Measurements from ENCODE around the gene INHBB. TPM values are rescaled to one million over a fixed set of nuclear protein-coding genes. Genes with fewer than 3 reads are reported as not detected.
A peak's percentile ranks its signal among the peaks of the same experiment; 100 is the strongest.

INHBB gene
- total and polyA plus RNA-seq, 4 experiments from 2014 or later = not detected

- no peaks in the 10 kb centered on the region for H3K9me3 Mint-ChIP-seq
- no peak overlapping the region for H3K4me3 Mint-ChIP-seq
- no peak overlapping the region for H3K27ac Mint-ChIP-seq
- no peak overlapping the region for H3K27ac ChIP-seq (ENCODE audit: low read depth, low read length)
- H3K4me1 ChIP-seq (ENCODE audit: insufficient read depth, low read length) = peaks cover 15% of the 10 kb centered on the region
- no peaks in the 10 kb centered on the region for H3K27me3 ChIP-seq (ENCODE audit: insufficient read depth, low read length)
- peaks cover 4 to 13% (median 11%) of the 10 kb centered on the region in 4 donors for H3K4me1 Mint-ChIP-seq
- H3K27me3 Mint-ChIP-seq = peaks cover 25 to 38% of the 10 kb centered on the region in 2 donors
- no peak overlapping the region for H3K4me3 ChIP-seq (ENCODE audit: low read length in 2 of 2)
- intact Hi-C loops (cut with micrococcal nuclease) = no loop called here
- no peaks in the 10 kb centered on the region for H3K36me3 Mint-ChIP-seq
- CTCF ChIA-PET (ENCODE audit: partially characterized antibody) = no interaction called here
- no peak for DNase-seq
- no peaks in the 10 kb centered on the region for H3K9me3 ChIP-seq (ENCODE audit: control insufficient read depth in 1 of 2, low read length in 2 of 2)
- POLR2A ChIA-PET (ENCODE audit: partially characterized antibody) = no interaction called here
- H3K36me3 ChIP-seq (ENCODE audit: insufficient read depth, low read length) = no peaks in the 10 kb centered on the region
Observed at GRCh38 chr2:120350080-120350479, 4.1 kb downstream of the INHBB start.

DNA sequence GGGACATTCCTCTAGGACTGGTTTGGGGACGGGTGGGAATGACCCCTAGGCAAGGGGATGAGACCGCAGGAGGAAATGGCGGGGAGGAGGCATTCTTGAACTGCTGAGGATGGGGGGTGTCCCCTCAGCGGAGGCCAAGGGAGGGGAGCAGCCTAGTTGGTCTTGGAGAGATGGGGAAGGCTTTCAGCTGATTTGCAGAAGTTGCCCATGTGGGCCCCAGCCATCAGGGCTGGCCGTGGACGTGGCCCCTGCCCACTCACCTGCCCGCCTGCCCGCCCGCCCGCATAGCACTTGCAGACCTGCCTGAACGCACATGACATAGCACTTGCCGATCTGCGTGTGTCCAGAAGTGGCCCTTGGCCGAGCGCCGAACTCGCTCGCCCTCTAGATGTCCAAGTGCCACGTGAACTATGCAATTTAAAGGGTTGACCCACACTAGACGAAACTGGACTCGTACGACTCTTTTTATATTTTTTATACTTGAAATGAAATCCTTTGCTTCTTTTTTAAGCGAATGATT lies 4.9 kb downstream of the INHBB start:
- CTCF ChIA-PET (ENCODE audit: partially characterized antibody) = no interaction called here

DNA sequence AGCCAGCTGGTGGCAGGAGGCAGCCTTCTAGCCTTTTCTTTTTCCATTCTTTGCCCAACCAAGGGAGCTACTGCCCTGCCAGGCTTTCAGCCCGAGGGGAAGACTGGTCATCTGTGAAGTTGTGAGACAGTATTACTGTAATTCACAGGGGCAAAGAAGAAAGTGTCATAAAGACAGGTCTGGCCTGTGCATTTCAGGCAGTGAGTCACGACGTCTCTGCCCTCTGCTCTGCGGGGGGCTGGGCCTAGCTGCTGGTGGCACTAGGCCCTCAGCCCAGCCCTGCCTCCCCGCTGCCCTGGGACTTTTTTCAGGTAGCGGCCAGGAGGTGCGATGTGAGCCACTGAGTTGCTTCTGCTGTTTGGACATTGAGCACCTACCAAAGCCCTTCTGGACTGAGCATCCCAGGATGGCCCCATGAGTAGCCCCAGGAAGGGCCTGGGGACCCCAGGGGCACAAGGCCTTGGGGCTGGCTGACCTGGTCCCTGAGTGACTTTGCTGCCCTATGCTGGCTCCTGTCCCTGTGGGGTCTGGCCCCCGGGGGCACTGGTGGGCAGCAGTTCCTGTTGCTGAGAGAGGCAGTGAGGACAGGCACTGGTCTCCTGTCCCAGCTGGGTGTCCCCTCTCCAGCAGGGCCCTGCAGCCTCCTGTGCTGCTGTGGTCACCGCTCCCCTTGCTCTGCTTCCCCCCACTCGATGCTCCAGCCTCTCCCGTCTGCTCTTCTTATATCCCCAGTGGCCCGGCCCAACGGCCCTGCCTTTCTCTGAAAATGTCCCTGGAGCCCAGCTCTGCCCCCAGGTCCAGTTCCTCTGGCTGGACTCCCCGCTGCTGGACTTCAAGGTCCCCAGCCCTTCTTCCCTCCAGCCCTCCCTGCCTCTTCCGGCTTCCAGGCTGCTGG lies 7.0 kb downstream of the INHBB start:
- no peak overlapping the region for H3K4me3 ChIP-seq (ENCODE audit: low read length in 2 of 2)
- H3K27ac ChIP-seq (ENCODE audit: low read depth, low read length) = no peak overlapping the region
- no peaks in the 10 kb centered on the region for H3K27me3 ChIP-seq (ENCODE audit: insufficient read depth, low read length)
- Mint-ChIP-seq H3K9me3 (no peaks in the 10 kb centered on the region), H3K36me3 (no peaks in the 10 kb centered on the region), H3K27ac (no peak overlapping the region), H3K27me3 (peaks cover 13 to 30% of the 10 kb centered on the region in 2 donors), H3K4me3 (no peak overlapping the region), H3K4me1 (peaks cover 0 to under 1% (median 0%) of the 10 kb centered on the region in 4 donors)
- no peaks in the 10 kb centered on the region for H3K9me3 ChIP-seq (ENCODE audit: control insufficient read depth in 1 of 2, low read length in 2 of 2)
- H3K4me1 ChIP-seq (ENCODE audit: insufficient read depth, low read length) = no peaks in the 10 kb centered on the region
- intact Hi-C loops (cut with micrococcal nuclease) = no loop called here
- no peaks in the 10 kb centered on the region for H3K36me3 ChIP-seq (ENCODE audit: insufficient read depth, low read length)
- DNase-seq = peak in 1 of 5 donors; percentile 8
- CTCF ChIA-PET (ENCODE audit: partially characterized antibody) = no interaction called here
- POLR2A ChIA-PET (ENCODE audit: partially characterized antibody) = no interaction called here

More for the DNA sequence above, 4.9 kb downstream of the INHBB start:
- no peak overlapping the region for H3K27ac ChIP-seq (ENCODE audit: low read depth, low read length)
- no peaks in the 10 kb centered on the region for H3K9me3 Mint-ChIP-seq
- H3K4me3 Mint-ChIP-seq = no peak overlapping the region
- H3K36me3 Mint-ChIP-seq = no peaks in the 10 kb centered on the region
- no peak overlapping the region for H3K4me3 ChIP-seq (ENCODE audit: low read length in 2 of 2)
- no peaks in the 10 kb centered on the region for H3K9me3 ChIP-seq (ENCODE audit: control insufficient read depth in 1 of 2, low read length in 2 of 2)
- POLR2A ChIA-PET (ENCODE audit: partially characterized antibody) = no interaction called here
- H3K27me3 ChIP-seq (ENCODE audit: insufficient read depth, low read length) = no peaks in the 10 kb centered on the region
- no peak overlapping the region for H3K27ac Mint-ChIP-seq
- H3K4me1 ChIP-seq (ENCODE audit: insufficient read depth, low read length) = peaks cover 15% of the 10 kb centered on the region
- intact Hi-C loops (cut with micrococcal nuclease) = no loop called here
- H3K36me3 ChIP-seq (ENCODE audit: insufficient read depth, low read length) = no peaks in the 10 kb centered on the region
- peak in 1 of 5 donors; percentile 12 for DNase-seq
- peaks cover 25 to 39% of the 10 kb centered on the region in 2 donors for H3K27me3 Mint-ChIP-seq
- H3K4me1 Mint-ChIP-seq = peaks cover 4 to 13% (median 11%) of the 10 kb centered on the region in 4 donors

DNA sequence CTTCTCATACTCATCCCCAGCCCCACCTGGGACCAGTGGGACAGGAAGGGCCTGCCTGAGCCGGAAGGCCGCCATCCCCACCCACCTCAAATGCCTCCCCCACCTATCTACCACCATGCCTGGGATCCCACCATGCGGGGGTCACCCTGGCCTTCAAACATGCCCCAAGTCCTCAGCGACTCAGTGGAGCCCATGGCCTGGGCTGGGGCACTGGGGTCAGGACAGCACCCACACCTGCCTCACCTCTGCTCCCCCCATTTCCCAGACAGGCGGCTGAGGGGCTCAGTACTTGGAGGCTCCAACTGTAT lies 7.6 kb downstream of the INHBB start:
- CTCF ChIA-PET (ENCODE audit: partially characterized antibody) = no interaction called here
- no peak overlapping the region for H3K4me3 Mint-ChIP-seq
- H3K4me1 Mint-ChIP-seq = no peaks in the 10 kb centered on the region
- Histone ChIP-seq H3K27ac (ENCODE audit: low read depth, low read length) (no peak overlapping the region), H3K27me3 (ENCODE audit: insufficient read depth, low read length) (no peaks in the 10 kb centered on the region), H3K4me3 (ENCODE audit: low read length in 2 of 2) (no peak overlapping the region), H3K36me3 (ENCODE audit: insufficient read depth, low read length) (no peaks in the 10 kb centered on the region), H3K4me1 (ENCODE audit: insufficient read depth, low read length) (no peaks in the 10 kb centered on the region), H3K9me3 (ENCODE audit: control insufficient read depth in 1 of 2, low read length in 2 of 2) (no peaks in the 10 kb centered on the region)
- no peaks in the 10 kb centered on the region for H3K36me3 Mint-ChIP-seq
- peak in 1 of 5 donors; percentile 4 for DNase-seq
- peaks cover 13 to 29% of the 10 kb centered on the region in 2 donors for H3K27me3 Mint-ChIP-seq
- H3K9me3 Mint-ChIP-seq = no peaks in the 10 kb centered on the region
- POLR2A ChIA-PET (ENCODE audit: partially characterized antibody) = no interaction called here
- intact Hi-C loops (cut with micrococcal nuclease) = no loop called here
- H3K27ac Mint-ChIP-seq = no peak overlapping the region

DNA sequence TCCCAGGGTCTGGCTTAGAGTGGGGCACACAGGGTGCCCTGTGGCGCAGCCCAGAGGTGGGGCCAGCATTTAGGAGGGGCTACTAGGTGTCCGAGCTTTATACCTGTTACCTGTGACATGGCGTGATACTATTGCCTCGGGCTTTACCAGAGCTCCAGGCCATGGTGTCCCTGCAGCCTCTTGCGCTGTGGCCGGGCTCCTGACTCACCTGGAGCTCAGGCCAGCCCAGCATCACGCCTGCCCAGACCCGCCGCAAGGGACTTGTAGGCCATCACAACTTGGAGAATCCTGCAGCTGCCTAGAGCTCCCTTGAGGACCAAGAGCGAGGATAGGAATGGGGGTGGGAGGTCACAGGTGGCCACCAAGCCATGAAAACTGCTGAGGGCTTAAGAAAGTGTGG lies 8.0 kb downstream of the INHBB start:
- H3K36me3 Mint-ChIP-seq = no peaks in the 10 kb centered on the region
- Histone ChIP-seq H3K27me3 (ENCODE audit: insufficient read depth, low read length) (no peaks in the 10 kb centered on the region), H3K27ac (ENCODE audit: low read depth, low read length) (no peak overlapping the region), H3K4me1 (ENCODE audit: insufficient read depth, low read length) (no peaks in the 10 kb centered on the region), H3K4me3 (ENCODE audit: low read length in 2 of 2) (no peak overlapping the region), H3K9me3 (ENCODE audit: control insufficient read depth in 1 of 2, low read length in 2 of 2) (no peaks in the 10 kb centered on the region), H3K36me3 (ENCODE audit: insufficient read depth, low read length) (no peaks in the 10 kb centered on the region)
- no peaks in the 10 kb centered on the region for H3K9me3 Mint-ChIP-seq
- CTCF ChIA-PET (ENCODE audit: partially characterized antibody) = no interaction called here
- H3K4me3 Mint-ChIP-seq = no peak overlapping the region
- POLR2A ChIA-PET (ENCODE audit: partially characterized antibody) = no interaction called here
- H3K27ac Mint-ChIP-seq = no peak overlapping the region
- intact Hi-C loops (cut with micrococcal nuclease) = no loop called here
- no peak for DNase-seq
- no peaks in the 10 kb centered on the region for H3K4me1 Mint-ChIP-seq
- H3K27me3 Mint-ChIP-seq = peaks cover 9 to 28% of the 10 kb centered on the region in 2 donors

- peak in 1 of 5 donors; percentile 3 for DNase-seq
- intact Hi-C loops (cut with micrococcal nuclease) = no loop called here
- no peak overlapping the region for H3K4me3 ChIP-seq (ENCODE audit: low read length in 2 of 2)
- CTCF ChIA-PET (ENCODE audit: partially characterized antibody) = no interaction called here
- no peaks in the 10 kb centered on the region for H3K4me1 Mint-ChIP-seq
- H3K27me3 Mint-ChIP-seq = peaks cover 6 to 27% of the 10 kb centered on the region in 2 donors
- no peaks in the 10 kb centered on the region for H3K9me3 Mint-ChIP-seq
- POLR2A ChIA-PET (ENCODE audit: partially characterized antibody) = no interaction called here
- no peaks in the 10 kb centered on the region for H3K36me3 Mint-ChIP-seq
- H3K4me1 ChIP-seq (ENCODE audit: insufficient read depth, low read length) = no peaks in the 10 kb centered on the region
- H3K4me3 Mint-ChIP-seq = no peak overlapping the region
- H3K9me3 ChIP-seq (ENCODE audit: control insufficient read depth in 1 of 2, low read length in 2 of 2) = no peaks in the 10 kb centered on the region
- H3K27me3 ChIP-seq (ENCODE audit: insufficient read depth, low read length) = no peaks in the 10 kb centered on the region
- H3K27ac Mint-ChIP-seq = no peak overlapping the region
- no peaks in the 10 kb centered on the region for H3K36me3 ChIP-seq (ENCODE audit: insufficient read depth, low read length)
- H3K27ac ChIP-seq (ENCODE audit: low read depth, low read length) = no peak overlapping the region
Observed at GRCh38 chr2:120354467-120354866, 8.5 kb downstream of the INHBB start.

DNA sequence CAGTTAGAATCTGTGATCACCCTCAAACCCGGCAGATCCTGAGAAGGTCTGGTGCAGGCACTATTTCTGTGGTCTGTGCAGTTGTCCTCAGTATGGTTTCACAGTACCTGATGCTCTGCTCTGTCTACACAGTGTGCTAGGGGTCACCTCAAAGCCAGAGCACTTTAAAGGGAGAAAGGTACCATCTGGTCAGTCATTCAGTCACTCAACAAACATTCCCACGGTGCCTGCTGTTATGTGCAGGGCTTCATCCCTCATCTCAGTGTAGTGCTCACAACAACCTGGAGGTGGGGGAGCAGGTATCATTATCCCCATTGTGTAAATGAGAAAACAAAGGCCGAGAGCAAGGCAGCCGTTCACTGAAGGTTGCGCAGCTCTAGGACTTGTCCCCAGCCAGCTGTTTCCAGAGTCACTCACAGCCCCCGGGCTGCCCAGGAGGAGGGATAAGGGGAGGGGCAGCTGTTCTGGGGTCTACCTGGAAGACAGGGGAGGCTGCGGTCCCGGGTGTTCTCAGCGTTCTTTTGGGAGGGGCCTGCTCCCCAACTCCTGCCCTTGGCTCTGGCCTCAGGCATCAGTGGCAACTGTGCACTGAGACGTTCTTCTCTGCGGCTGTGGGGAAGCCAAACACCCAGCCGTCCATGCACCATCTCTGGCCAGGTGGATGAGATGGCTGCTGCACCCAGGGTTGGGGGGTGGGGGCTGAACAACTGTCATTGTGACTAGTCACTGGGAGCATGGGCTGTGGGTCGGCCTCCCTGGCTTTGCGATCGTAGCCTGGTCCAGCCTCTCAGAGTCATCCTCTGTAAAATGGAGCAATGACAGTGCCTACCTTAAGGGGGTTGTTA lies 9.2 kb downstream of the INHBB start:
- H3K27ac Mint-ChIP-seq = no peak overlapping the region
- intact Hi-C loops (cut with micrococcal nuclease) = no loop called here
- Histone ChIP-seq H3K9me3 (ENCODE audit: control insufficient read depth in 1 of 2, low read length in 2 of 2) (no peaks in the 10 kb centered on the region), H3K36me3 (ENCODE audit: insufficient read depth, low read length) (no peaks in the 10 kb centered on the region), H3K4me1 (ENCODE audit: insufficient read depth, low read length) (no peaks in the 10 kb centered on the region), H3K27me3 (ENCODE audit: insufficient read depth, low read length) (no peaks in the 10 kb centered on the region), H3K4me3 (ENCODE audit: low read length in 2 of 2) (no peak overlapping the region), H3K27ac (ENCODE audit: low read depth, low read length) (no peak overlapping the region)
- DNase-seq = peak in 1 of 5 donors; percentile 14
- no peaks in the 10 kb centered on the region for H3K36me3 Mint-ChIP-seq
- no peak overlapping the region for H3K4me3 Mint-ChIP-seq
- ChIA-PET POLR2A (ENCODE audit: partially characterized antibody) (no interaction called here), CTCF (ENCODE audit: partially characterized antibody) (no interaction called here)
- no peaks in the 10 kb centered on the region for H3K4me1 Mint-ChIP-seq
- H3K27me3 Mint-ChIP-seq = peaks cover 5 to 25% of the 10 kb centered on the region in 2 donors
- H3K9me3 Mint-ChIP-seq = no peaks in the 10 kb centered on the region

All from CD4-positive, alpha-beta memory T cell (primary cell).